Esophagus muscularis mucosa (tissue), 4 donors: ENCODE results near the gene OR52B6.
"Not testable (repeated sequence)": the region's sequence is repeated elsewhere in the genome, so short reads cannot be mapped to it uniquely, and the experiment has no call there.

Experiments
- EP300 ChIP-seq: sonication (generic); formaldehyde crosslinking; IDR thresholded peaks from one replicate; pipeline ENCODE4 v1.6.1; 2017; ENCODE audit warnings: antibody characterized with exemption
- POLR2A ChIP-seq: fragments of 450-650 bp; IDR thresholded peaks from one replicate; pipeline ENCODE4 v1.6.1; 2017; ENCODE audit warnings: antibody characterized with exemption, moderate library complexity, mild to moderate bottlenecking, low read depth
- POLR2AphosphoS5 ChIP-seq, 2 donors: sonication (generic); formaldehyde crosslinking; IDR thresholded peaks; one replicate each; pipeline ENCODE4 v1.6.1; 2017; ENCODE audit warnings: antibody characterized with exemption in 2 of 2
- TF ChIP-seq, protein P1 (sequence below), 3 experiments: fragments of 200-600 bp in 2 of 3; fragments of 450-650 bp in 1 of 3; sonication (generic) in 2 of 3; IDR thresholded peaks; one replicate each; pipeline ENCODE4 v1.5.1; 2017 to 2019; ENCODE audit warnings: antibody characterized with exemption in 3 of 3, mild to moderate bottlenecking in 2 of 3, moderate library complexity in 1 of 3

DNA sequence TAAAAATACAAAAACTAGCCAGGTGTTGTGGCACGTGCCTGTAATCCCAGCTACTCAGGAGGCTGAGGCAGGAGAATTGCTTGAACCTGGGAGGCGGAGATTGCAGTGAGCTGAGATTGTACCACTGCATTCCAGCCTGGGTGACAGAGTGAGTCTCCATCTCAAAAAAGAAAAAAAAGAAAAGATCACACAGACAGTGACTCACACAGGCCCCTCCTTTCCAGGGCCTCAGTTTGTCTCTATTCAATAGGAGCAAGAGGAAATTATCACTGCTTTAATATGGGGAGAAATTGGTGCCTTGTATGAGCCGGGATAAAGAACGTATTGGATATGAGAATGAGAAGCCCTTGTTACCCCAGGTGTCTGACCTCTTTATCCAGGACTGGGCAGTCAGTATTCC lies 22.1 kb downstream of the OR52B6 start:
- TF ChIP-seq EP300; POLR2A; POLR2AphosphoS5 (IDR thresholded peaks at IDR 0.05): not testable (repeated sequence)
- TF ChIP-seq, protein P1, sequence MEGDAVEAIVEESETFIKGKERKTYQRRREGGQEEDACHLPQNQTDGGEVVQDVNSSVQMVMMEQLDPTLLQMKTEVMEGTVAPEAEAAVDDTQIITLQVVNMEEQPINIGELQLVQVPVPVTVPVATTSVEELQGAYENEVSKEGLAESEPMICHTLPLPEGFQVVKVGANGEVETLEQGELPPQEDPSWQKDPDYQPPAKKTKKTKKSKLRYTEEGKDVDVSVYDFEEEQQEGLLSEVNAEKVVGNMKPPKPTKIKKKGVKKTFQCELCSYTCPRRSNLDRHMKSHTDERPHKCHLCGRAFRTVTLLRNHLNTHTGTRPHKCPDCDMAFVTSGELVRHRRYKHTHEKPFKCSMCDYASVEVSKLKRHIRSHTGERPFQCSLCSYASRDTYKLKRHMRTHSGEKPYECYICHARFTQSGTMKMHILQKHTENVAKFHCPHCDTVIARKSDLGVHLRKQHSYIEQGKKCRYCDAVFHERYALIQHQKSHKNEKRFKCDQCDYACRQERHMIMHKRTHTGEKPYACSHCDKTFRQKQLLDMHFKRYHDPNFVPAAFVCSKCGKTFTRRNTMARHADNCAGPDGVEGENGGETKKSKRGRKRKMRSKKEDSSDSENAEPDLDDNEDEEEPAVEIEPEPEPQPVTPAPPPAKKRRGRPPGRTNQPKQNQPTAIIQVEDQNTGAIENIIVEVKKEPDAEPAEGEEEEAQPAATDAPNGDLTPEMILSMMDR (IDR thresholded peaks at IDR 0.05): not testable (repeated sequence)
